ENCODE data around the gene TFR2.

TFR2 gene

GRCh38 chr7:100677308-100678267 lies 36.2 kb upstream of the TFR2 start:
- Histone ChIP-seq H4K20me1 (ENCODE audit: insufficient read depth, low read length) (no peaks in the 10 kb centered on the region), H3K79me2 (ENCODE audit: insufficient read depth, low read length) (peaks cover 6% of the 10 kb centered on the region), H3K27me3 (ENCODE audit: insufficient read depth, low read length) (no peaks in the 10 kb centered on the region), H3K4me1 (ENCODE audit: insufficient read depth, low read length, severe bottlenecking) (peaks cover 11% of the 10 kb centered on the region), H3K4me3 (ENCODE audit: low read depth, low read length, poor library complexity, severe bottlenecking) (no peak overlapping the region), H3F3A (ENCODE audit: insufficient read depth, low read length) (no peaks in the 10 kb centered on the region), H3K36me3 (ENCODE audit: insufficient read depth, low read length) (peaks cover 61% of the 10 kb centered on the region), H3K9me2 (ENCODE audit: low read depth, low read length) (no peaks in the 10 kb centered on the region), H3K27ac (ENCODE audit: low read depth, low read length, poor library complexity, severe bottlenecking) (no peak overlapping the region), H3K9ac (ENCODE audit: low read length) (no peak overlapping the region), H3K9me3 (ENCODE audit: low read length) (no peaks in the 10 kb centered on the region), H3K4me2 (ENCODE audit: low read length) (no peak overlapping the region), H2AFZ (ENCODE audit: low read length) (no peak overlapping the region)
- TF ChIP-seq EZH2 (IDR thresholded peaks at IDR 0.05; ENCODE audit: borderline replicate concordance, low read length) (no peak), CTCF (IDR thresholded peaks at IDR 0.05; ENCODE audit: low read length) (no peak)

- TF ChIP-seq EZH2 (IDR thresholded peaks at IDR 0.05; ENCODE audit: borderline replicate concordance, low read length), result no peak
- no peak for TF ChIP-seq CTCF (IDR thresholded peaks at IDR 0.05; ENCODE audit: low read length)
- H3K9me3 ChIP-seq (ENCODE audit: low read length), result no peaks in the 10 kb centered on the region
- no peaks in the 10 kb centered on the region for H3K27me3 ChIP-seq (ENCODE audit: insufficient read depth, low read length)
- H3K36me3 ChIP-seq (ENCODE audit: insufficient read depth, low read length), result peaks cover 52% of the 10 kb centered on the region
- H2AFZ ChIP-seq (ENCODE audit: low read length), result no peak overlapping the region
- no peaks in the 10 kb centered on the region for H4K20me1 ChIP-seq (ENCODE audit: insufficient read depth, low read length)
- H3K4me2 ChIP-seq (ENCODE audit: low read length), result peak overlapping the region; percentile 80
- H3K9me2 ChIP-seq (ENCODE audit: low read depth, low read length), result no peaks in the 10 kb centered on the region
- H3K79me2 ChIP-seq (ENCODE audit: insufficient read depth, low read length), result peaks cover 6% of the 10 kb centered on the region
- H3K4me3 ChIP-seq (ENCODE audit: low read depth, low read length, poor library complexity, severe bottlenecking), result peak overlapping the region; percentile 76
- peaks cover 11% of the 10 kb centered on the region for H3K4me1 ChIP-seq (ENCODE audit: insufficient read depth, low read length, severe bottlenecking)
- H3K27ac ChIP-seq (ENCODE audit: low read depth, low read length, poor library complexity, severe bottlenecking), result peak overlapping the region; percentile 48
- H3F3A ChIP-seq (ENCODE audit: insufficient read depth, low read length), result no peaks in the 10 kb centered on the region
- peak overlapping the region; percentile 43; the same call in 1 of the 2 replicates for H3K9ac ChIP-seq (ENCODE audit: low read length)
Measured at GRCh38 chr7:100676501-100677306, 35.4 kb upstream of the TFR2 start.

- Histone ChIP-seq H3K4me1 (ENCODE audit: insufficient read depth, low read length, severe bottlenecking) (peaks cover 11% of the 10 kb centered on the region), H3K27ac (ENCODE audit: low read depth, low read length, poor library complexity, severe bottlenecking) (peak overlapping the region; percentile 48), H3K4me3 (ENCODE audit: low read depth, low read length, poor library complexity, severe bottlenecking) (peak overlapping the region; percentile 76), H3K9me3 (ENCODE audit: low read length) (no peaks in the 10 kb centered on the region), H3K79me2 (ENCODE audit: insufficient read depth, low read length) (peaks cover 6% of the 10 kb centered on the region), H2AFZ (ENCODE audit: low read length) (no peak overlapping the region), H3K9me2 (ENCODE audit: low read depth, low read length) (no peaks in the 10 kb centered on the region), H3K36me3 (ENCODE audit: insufficient read depth, low read length) (peaks cover 44% of the 10 kb centered on the region), H3F3A (ENCODE audit: insufficient read depth, low read length) (no peaks in the 10 kb centered on the region), H3K9ac (ENCODE audit: low read length) (peak overlapping the region; percentile 43), H3K4me2 (ENCODE audit: low read length) (peak overlapping the region; percentile 80), H3K27me3 (ENCODE audit: insufficient read depth, low read length) (no peaks in the 10 kb centered on the region), H4K20me1 (ENCODE audit: insufficient read depth, low read length) (no peaks in the 10 kb centered on the region)
- no peak for TF ChIP-seq CTCF (IDR thresholded peaks at IDR 0.05; ENCODE audit: low read length)
- no peak for TF ChIP-seq EZH2 (IDR thresholded peaks at IDR 0.05; ENCODE audit: borderline replicate concordance, low read length)
Measured at GRCh38 chr7:100675581-100676350, 34.4 kb upstream of the TFR2 start.

Data from OCI-LY1 (cell line).